HEK293 (cell line): ENCODE data around the gene PJA2.

ENCODE experiments used
- BCL11A ChIP-seq: fragments of 450-650 bp; formaldehyde crosslinking; IDR thresholded peaks from 2 replicates; pipeline ENCODE4 v1.5.1; 2016; ENCODE audit warnings: low read depth, missing biosample characterization, missing genetic modification characterization
- CTCF ChIP-seq: fragments of 450-650 bp; formaldehyde crosslinking; IDR thresholded peaks from 2 replicates; pipeline ENCODE4 v1.5.1; 2016; ENCODE audit warnings: missing biosample characterization, missing genetic modification characterization
- HOXA7 ChIP-seq: sonication (generic); formaldehyde crosslinking; IDR thresholded peaks from 2 replicates; pipeline ENCODE4 v1.8.1; 2022; ENCODE audit warnings: missing genetic modification reagents, borderline replicate concordance
- PBX3 ChIP-seq: sonication (generic); formaldehyde crosslinking; IDR thresholded peaks from 2 replicates; pipeline ENCODE4 v1.8.1; 2022; ENCODE audit warnings: mild to moderate bottlenecking, moderate library complexity, missing genetic modification reagents
- PRDM1 ChIP-seq: fragments of 450-650 bp; formaldehyde crosslinking; IDR thresholded peaks from 2 replicates; pipeline ENCODE4; 2016; ENCODE audit warnings: missing biosample characterization, missing genetic modification characterization
- REST ChIP-seq: fragments of 450-650 bp; formaldehyde crosslinking; IDR thresholded peaks from 2 replicates; pipeline ENCODE4 v1.5.1; 2016; ENCODE audit warnings: missing biosample characterization, missing genetic modification characterization
- SP2 ChIP-seq: fragments of 450-650 bp; formaldehyde crosslinking; IDR thresholded peaks from 2 replicates; pipeline ENCODE4 v1.5.1; 2016; ENCODE audit warnings: missing biosample characterization, missing genetic modification characterization
- ZBTB11 ChIP-seq: fragments of 450-650 bp; formaldehyde crosslinking; conservative IDR thresholded peaks from 2 replicates; pipeline ENCODE4 v1.5.1; 2016; ENCODE audit warnings: low read depth, missing biosample characterization, missing genetic modification characterization
- ZBTB49 ChIP-seq: fragments of 450-650 bp; formaldehyde crosslinking; IDR thresholded peaks from 2 replicates; pipeline ENCODE4 v1.5.1; 2016; ENCODE audit warnings: missing biosample characterization, missing genetic modification characterization, low read depth
- ZEB2 ChIP-seq: fragments of 450-650 bp; formaldehyde crosslinking; IDR thresholded peaks from 2 replicates; pipeline ENCODE4 v1.5.1; 2016; ENCODE audit warnings: missing biosample characterization, missing genetic modification characterization
- ZNF146 ChIP-seq: fragments of 450-650 bp; formaldehyde crosslinking; IDR thresholded peaks from 2 replicates; pipeline ENCODE4 v1.5.1; 2016; ENCODE audit warnings: missing biosample characterization, missing genetic modification characterization
- ZNF248 ChIP-seq: fragments of 450-650 bp; formaldehyde crosslinking; IDR thresholded peaks from 2 replicates; pipeline ENCODE4 v1.5.1; 2017; ENCODE audit warnings: missing biosample characterization, missing genetic modification characterization
- ZNF747 ChIP-seq: fragments of 450-650 bp; formaldehyde crosslinking; IDR thresholded peaks from 2 replicates; pipeline ENCODE4 v1.5.1; 2016; ENCODE audit warnings: missing biosample characterization, missing genetic modification characterization
- ZSCAN5A ChIP-seq: fragments of 450-650 bp; formaldehyde crosslinking; IDR thresholded peaks from 2 replicates; pipeline ENCODE4 v1.5.1; 2016; ENCODE audit warnings: missing biosample characterization, missing genetic modification characterization

- TF ChIP-seq ZBTB11 (tag by site-specific recombination) (no peak), HOXA7 (no peak), CTCF (tag by site-specific recombination) (no peak), PBX3 (CRISPR knock-in tag) (no peak), PRDM1 (no peak), ZBTB49 (tag by site-specific recombination) (no peak), ZNF146 (tag by site-specific recombination) (no peak), REST (tag by site-specific recombination) (no peak), BCL11A (no peak), ZNF248 (no peak), ZEB2 (tag by site-specific recombination) (no peak), ZSCAN5A (no peak), SP2 (no peak), ZNF747 (tag by site-specific recombination) (no peak)
Measured at GRCh38 chr5:109450129-109450877, 40.5 kb upstream of the PJA2 start.
